Hepatocyte (in vitro differentiated cells): ENCODE data around the gene TPM4.

ENCODE experiments used
- EZH2 ChIP-seq: fragments of 200-600 bp; sonication (generic); IDR thresholded peaks from 2 replicates; pipeline ENCODE4 v1.6.1; 2016; ENCODE audit warnings: antibody characterized with exemption, mild to moderate bottlenecking, borderline replicate concordance
- EZH2phosphoT487 ChIP-seq: fragments of 200-600 bp; sonication (generic); IDR thresholded peaks from one replicate; pipeline ENCODE4 v1.6.1; 2018; ENCODE audit warnings: antibody characterized with exemption, mild to moderate bottlenecking, low read depth, moderate library complexity; ENCODE audit not compliant: unreplicated experiment, severe bottlenecking
- TF ChIP-seq, protein P1 (sequence below): fragments of 200-600 bp; sonication (generic); IDR thresholded peaks from 2 replicates; pipeline ENCODE4 v1.5.1; 2016; ENCODE audit warnings: antibody characterized with exemption, mild to moderate bottlenecking; ENCODE audit not compliant: poor library complexity

DNA sequence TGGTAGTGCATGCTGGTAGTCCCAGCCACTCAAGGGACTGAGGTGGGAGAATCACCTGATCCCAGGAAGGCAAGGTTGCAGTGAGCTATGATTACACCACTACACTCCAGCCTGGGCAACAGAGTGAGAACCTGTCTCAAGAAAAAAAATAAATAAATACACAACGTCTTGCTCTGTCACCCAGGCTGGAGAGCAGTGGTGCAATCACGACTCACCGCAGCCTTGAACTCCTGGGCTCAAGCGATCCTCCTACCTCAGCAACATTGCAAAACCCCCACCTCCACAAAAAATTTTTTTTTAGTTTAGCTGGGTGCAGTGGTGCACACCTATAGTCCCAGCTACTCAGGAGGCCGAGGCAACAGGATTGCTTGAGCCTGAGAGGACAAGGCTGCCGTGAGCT lies 8.8 kb downstream of the TPM4 start:
- TF ChIP-seq, protein P1, sequence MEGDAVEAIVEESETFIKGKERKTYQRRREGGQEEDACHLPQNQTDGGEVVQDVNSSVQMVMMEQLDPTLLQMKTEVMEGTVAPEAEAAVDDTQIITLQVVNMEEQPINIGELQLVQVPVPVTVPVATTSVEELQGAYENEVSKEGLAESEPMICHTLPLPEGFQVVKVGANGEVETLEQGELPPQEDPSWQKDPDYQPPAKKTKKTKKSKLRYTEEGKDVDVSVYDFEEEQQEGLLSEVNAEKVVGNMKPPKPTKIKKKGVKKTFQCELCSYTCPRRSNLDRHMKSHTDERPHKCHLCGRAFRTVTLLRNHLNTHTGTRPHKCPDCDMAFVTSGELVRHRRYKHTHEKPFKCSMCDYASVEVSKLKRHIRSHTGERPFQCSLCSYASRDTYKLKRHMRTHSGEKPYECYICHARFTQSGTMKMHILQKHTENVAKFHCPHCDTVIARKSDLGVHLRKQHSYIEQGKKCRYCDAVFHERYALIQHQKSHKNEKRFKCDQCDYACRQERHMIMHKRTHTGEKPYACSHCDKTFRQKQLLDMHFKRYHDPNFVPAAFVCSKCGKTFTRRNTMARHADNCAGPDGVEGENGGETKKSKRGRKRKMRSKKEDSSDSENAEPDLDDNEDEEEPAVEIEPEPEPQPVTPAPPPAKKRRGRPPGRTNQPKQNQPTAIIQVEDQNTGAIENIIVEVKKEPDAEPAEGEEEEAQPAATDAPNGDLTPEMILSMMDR, result no peak
- TF ChIP-seq EZH2phosphoT487 (no peak), EZH2 (no peak)
